SH-SY5Y (cell line): Measurements from ENCODE around the gene MRPL53.
A peak's percentile ranks its signal among the peaks of the same experiment; 100 is the strongest.

Source experiments
- GATA2 ChIP-seq: IDR thresholded peaks from 2 replicates; pipeline ENCODE4 v1.6.1; 2011; ENCODE audit warnings: mild to moderate bottlenecking, low read depth, low read length
- GATA3 ChIP-seq: IDR thresholded peaks from 2 replicates; pipeline ENCODE4 v1.6.1; 2011; ENCODE audit warnings: low read depth, mild to moderate bottlenecking, low read length, moderate library complexity

The MRPL53 gene

GRCh38 chr2:74497777-74498499 is 25.5 kb upstream of the MRPL53 start:
- TF ChIP-seq GATA3 (no peak), GATA2 (no peak)

DNA sequence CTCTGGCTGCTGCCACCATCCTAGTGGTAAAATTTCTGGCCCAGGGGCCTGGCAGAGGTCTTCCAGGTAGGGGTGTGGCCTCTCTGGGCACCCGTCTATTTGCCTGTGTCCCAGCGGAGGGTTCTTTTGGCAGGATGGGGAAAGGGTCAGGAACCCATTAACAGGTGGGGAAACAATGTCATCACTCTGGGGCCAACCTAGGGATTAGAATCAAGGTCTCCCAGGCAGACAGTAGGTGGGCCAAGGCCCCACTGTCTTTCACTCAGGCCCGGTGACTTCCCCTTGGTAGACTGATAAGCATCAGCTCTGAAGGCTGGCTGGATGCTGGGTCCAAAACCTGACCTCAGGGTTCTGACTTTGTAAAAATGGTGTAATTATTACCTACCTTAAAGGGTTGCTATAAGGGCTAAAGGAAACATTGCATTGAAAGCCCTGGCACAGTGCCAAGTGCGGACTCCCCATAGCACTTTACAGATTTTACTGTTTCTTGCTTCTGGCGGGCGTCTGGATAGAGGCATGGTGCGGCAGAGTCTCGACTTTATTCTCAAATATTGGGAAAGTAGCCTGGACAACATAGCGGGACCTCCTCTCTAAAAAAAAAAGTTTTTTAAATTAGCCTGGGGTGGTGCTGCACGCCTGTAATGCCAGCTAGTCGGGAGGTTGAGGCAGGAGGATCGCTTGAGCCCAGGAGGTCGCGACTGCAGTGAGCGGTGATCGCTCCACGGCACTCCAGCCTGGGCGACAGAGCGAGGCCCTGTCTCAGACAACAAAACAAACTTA is 24.7 kb upstream of the MRPL53 start:
- TF ChIP-seq GATA2: peak; percentile 47
- TF ChIP-seq GATA3: no peak

- TF ChIP-seq GATA2 (no peak), GATA3 (no peak)
These were observed 23.0 kb upstream of the MRPL53 start for GRCh38 chr2:74495440-74495839.

- TF ChIP-seq GATA3: no peak
- TF ChIP-seq GATA2: no peak
These were observed 21.1 kb upstream of the MRPL53 start for GRCh38 chr2:74493546-74493945.

- TF ChIP-seq GATA2: no peak
- TF ChIP-seq GATA3: no peak
These were observed 19.4 kb upstream of the MRPL53 start for GRCh38 chr2:74491648-74492544.

- TF ChIP-seq GATA3 (no peak), GATA2 (no peak)
These were observed 17.4 kb upstream of the MRPL53 start for GRCh38 chr2:74489906-74490305.

DNA sequence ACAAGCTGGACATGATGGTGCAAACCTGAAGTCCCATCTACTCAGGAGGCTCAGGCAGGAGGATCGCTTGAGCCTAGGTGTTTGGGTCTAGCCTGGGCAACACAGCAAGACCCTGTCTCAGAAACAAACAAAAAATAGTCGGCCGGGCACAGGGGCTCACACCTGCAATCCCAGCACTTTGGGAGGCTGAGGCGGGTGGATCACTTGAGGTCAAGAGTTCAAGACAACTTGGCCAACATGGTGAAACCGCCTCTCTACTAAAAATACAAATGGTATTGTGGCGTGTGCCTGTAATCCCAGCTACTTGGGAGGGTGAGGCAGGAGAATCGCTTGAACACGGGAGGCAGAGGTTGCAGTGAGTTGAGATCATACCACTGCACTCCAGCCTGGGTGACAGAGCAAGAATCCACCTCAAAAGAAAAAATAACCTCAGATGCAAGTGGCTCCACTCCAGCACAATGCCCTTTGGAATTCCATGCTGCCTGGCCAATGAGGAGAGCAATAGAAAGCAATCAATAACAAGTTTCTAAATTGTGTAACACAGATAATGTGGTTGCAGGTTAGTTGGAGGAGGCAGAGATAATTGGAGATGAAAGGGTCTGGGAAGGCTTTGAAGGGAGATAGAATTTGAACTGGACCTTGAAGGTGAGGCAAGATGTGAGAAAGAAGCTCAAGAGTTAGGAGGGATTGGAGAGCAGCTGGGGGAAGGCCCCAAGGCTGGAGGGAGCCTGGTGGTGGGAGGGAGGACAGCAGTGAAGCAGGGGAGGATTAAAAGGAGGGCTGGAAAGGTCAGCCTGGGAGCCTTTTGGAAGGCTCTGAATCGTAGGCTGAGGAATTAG is 16.4 kb upstream of the MRPL53 start:
- TF ChIP-seq GATA2 (no peak), GATA3 (no peak)

DNA sequence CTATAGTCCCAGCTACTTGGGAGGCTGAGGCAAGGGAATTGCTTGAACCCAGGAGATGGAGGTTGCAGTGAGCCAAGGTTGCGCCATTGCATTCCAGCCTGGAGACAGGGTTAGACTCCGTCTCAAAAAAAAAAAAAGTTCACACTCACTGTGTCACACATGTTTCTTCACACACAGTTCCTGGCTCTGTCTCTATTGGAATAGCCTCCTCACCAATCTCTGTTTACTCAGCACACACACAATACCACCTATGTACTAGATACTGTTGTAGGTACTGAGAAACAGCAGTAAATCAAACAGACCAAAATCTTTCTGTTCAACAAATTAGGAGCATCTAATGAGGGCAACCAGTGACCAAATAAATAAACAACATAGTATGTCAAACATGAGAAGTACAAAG is 13.7 kb upstream of the MRPL53 start:
- TF ChIP-seq GATA2: no peak
- TF ChIP-seq GATA3: no peak

DNA sequence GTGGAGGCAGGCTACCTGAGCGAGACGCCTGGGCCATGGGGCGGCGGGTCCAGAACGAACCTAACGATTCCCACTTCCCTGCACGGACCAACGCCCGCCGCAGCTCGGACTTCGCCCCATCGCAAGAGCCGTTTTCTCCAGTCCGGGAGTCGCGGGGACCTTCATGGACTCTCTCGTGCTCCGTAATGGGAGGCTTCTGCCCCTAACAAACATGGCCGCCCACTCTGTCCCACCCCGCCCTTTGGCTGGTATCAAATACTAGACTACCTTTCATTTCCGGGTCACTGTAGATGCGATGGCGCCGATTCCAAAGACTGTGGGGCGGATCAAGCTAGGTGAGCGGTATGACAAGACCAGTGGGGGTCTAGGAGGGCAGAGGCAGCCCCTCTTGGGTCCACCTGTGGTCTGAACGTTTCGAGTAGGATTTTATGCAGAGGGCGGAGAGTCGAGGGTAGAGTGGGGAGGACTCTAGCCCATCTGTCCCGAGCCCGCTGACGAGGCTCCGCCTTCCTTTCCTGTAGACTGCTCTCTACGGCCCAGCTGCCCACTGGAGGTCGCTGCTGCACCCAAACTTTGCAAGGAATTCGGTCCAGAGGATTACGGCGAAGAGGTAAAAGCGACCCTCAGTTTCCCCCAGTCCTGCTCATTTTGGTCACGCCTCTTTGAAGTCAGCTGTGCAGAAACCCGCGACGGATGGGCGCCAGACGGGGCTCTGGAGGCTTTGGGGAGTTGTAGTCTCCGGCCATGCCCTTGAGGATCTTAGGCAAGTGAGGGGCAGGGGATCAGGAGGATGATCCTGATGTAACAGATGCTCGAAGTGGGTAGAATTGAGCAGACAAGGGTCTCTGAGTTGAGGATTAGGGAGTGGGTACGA is 10.6 kb upstream of the MRPL53 start, which contains the start of the genes CCDC142 and TTC31:
CCDC142 (minus strand) TSS at position 198 of the 874 bp plus-strand sequence; CDS start at position 37, 161 bp downstream.
TTC31 (plus strand) TSS at position 281 of the 874 bp plus-strand sequence; CDS start at position 296, 15 bp downstream.
- no peak for TF ChIP-seq GATA3
- 0 out of 2 replicates have a peak, but pooled peaks have one; percentile 30 for TF ChIP-seq GATA2

DNA sequence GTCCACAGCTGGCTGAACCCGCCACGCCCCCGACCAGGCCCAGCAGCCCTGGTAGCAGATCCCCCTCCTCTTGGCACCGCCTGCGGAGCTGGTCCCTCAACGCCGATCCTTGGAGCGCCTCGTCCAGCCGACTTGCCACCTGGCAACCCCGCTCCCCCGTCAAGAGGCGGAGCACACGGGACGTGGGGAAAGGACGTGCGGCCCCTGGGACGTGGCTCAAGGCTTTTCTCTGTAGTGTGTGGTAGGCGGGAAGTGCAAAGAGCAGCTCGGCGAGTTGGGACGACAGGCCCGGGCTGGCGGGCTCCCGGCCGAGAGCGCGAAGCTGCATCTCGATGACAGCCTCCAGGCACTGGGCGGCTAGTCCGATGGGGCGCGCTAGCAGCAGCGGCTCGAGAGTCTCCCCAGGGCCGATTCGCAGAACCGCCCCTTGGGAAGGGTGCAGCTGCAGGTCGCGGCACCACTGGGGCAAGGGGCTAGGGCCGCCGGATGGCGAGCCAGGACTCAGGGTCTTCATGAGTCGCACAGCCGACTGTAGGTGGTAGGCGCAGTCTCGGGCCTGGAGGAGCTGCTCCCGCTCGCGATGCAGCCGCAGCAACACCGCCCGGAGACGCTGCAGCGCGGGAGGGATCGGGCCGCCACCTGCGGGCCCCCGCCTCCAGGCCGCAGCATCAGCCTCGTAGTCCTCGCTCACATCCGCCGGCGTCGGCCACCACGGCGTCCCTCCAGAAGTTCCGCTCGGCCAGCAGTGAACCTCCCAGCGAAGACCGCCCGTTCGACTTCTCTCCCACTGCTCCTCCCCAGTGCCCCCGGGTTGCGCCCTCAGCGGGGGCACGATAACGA is 9.7 kb upstream of the MRPL53 start:
- TF ChIP-seq GATA3 (no peak), GATA2 (no peak)

DNA sequence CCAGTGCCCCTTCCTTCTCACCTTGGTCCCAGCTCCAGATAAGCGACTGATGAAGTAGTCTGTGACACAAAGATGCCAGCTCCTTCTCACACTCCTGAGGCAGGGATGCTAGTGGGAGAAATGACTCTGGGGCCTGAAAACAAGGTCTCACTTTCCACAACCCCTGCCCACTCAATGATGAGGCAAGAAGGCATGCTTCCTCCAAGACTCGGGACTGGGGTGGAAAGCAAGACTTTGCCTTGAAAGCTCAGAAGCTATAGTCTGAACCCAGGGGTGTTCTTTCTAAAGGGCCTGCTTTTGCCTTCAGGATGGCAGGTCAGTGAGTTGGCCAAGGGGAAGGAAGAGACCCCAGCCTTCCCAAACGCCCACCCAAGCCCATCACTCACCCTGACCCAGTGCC is 9.0 kb upstream of the MRPL53 start:
- TF ChIP-seq GATA2 (no peak), GATA3 (no peak)

GRCh38 chr2:74474899-74475298 is 2.4 kb upstream of the MRPL53 start:
- TF ChIP-seq GATA3 (no peak), GATA2 (no peak)
